Testis (tissue), 3 donors: ENCODE measurements around the gene C10orf95. TPM values are rescaled to one million over a fixed set of nuclear protein-coding genes. Genes with fewer than 3 reads are reported as not detected.

Experiments
- DNase-seq: peaks from one replicate; pipeline ENCODE4 v3.0.0-alpha.2; 2019
- H3K27ac ChIP-seq, 2 donors: fragments of 200-600 bp; sonication (generic); one replicate each; pipeline ENCODE4 v1.5.1; 2019
- H3K27me3 ChIP-seq: fragments of 200-600 bp; sonication (generic); one replicate; pipeline ENCODE4 v1.5.1; 2019
- H3K36me3 ChIP-seq: fragments of 200-600 bp; sonication (generic); one replicate; pipeline ENCODE4 v1.5.1; 2017; ENCODE audit warnings: low read depth; ENCODE audit errors: missing control alignments
- H3K4me1 ChIP-seq: fragments of 200-600 bp; sonication (generic); one replicate; pipeline ENCODE4 v1.5.1; 2019
- H3K4me3 ChIP-seq, 2 donors: fragments of 200-600 bp; sonication (generic); one replicate each; pipeline ENCODE4 v1.5.1; 2017 to 2019
- H3K9me3 ChIP-seq: fragments of 200-600 bp; sonication (generic); one replicate; pipeline ENCODE4 v1.5.1; 2017
- CTCF ChIP-seq, 3 experiments: fragments of 450-650 bp in 2 of 3; fragments of 200-600 bp in 1 of 3; sonication (generic) in 1 of 3; IDR thresholded peaks; one replicate each; pipeline ENCODE4 v1.5.1; 2016 to 2019; ENCODE audit warnings: antibody characterized with exemption in 3 of 3, mild to moderate bottlenecking in 2 of 3, moderate library complexity in 1 of 3
- POLR2A ChIP-seq: fragments of 450-650 bp; IDR thresholded peaks from one replicate; pipeline ENCODE4 v1.6.1; 2017; ENCODE audit warnings: antibody characterized with exemption, mild to moderate bottlenecking, moderate library complexity
- WGBS, 2 donors: methylation state at CpG; one replicate each; pipeline ENCODE4 v1.1.5; 2018; 5-methylcytosine and 5-hydroxymethylcytosine counted together
- intact Hi-C: fragments of 100-400 bp; cut with DNase I; formaldehyde crosslinking; loops from one replicate; pipeline ENCODE4 v1.15.1; 2023; ENCODE audit warnings: low total_unique reads
- polyA plus RNA-seq: library from polyadenylated mRNA; stranded (reverse); fragments of 350-450 nt; fragmentation: Illumina TruSeq; extraction: RNeasy Lipid Tissue Mini Kit (QIAGEN cat#74804); gene quantifications from one replicate; pipeline ENCODE4 v1.2.3, GENCODE V29; 2014; ENCODE audit warnings: low read depth, low replicate concordance; ENCODE audit not compliant: insufficient read depth
- total RNA-seq, 2 donors: library from RNA; depleted of rRNA; stranded (reverse); fragments of >200 nt; gene quantifications; one replicate each; pipeline ENCODE4 v1.2.3, GENCODE V29; 2016

The C10orf95 gene
- total and polyA plus RNA-seq, 3 donors from 2014 or later: 0.29 to 1.3 (median 0.55) TPM

- Histone ChIP-seq H3K27ac (peak overlapping the region; percentile 29 to 39), H3K4me1 (peaks cover 10% of the 10 kb centered on the region)
Observed at GRCh38 chr10:102408728-102409603, 42.4 kb downstream of the C10orf95 start.

GRCh38 chr10:102408131-102408727, 43.1 kb downstream of the C10orf95 start:
- Histone ChIP-seq H3K36me3 (no peaks in the 10 kb centered on the region), H3K4me3 (peak overlapping the region; percentile 39 to 47), H3K27me3 (no peaks in the 10 kb centered on the region), H3K27ac (peak overlapping the region; percentile 29 to 39), H3K4me1 (peaks cover 10% of the 10 kb centered on the region), H3K9me3 (no peaks in the 10 kb centered on the region)
- TF ChIP-seq CTCF (IDR thresholded peaks at IDR 0.05): no peak
- no peak for TF ChIP-seq POLR2A
- no peak for DNase-seq
- intact Hi-C loops: no loop called here
- 38 to 43% methylated on average over 13 to 14 of the region's 14 CpGs for WGBS, 2 donors

More at GRCh38 chr10:102408728-102409603, 42.4 kb downstream of the C10orf95 start:
- 0 to 1% methylated on average over 18 to 81 of the region's 103 CpGs for WGBS, 2 donors
- intact Hi-C loops: no loop called here
- TF ChIP-seq CTCF (IDR thresholded peaks at IDR 0.05) (no peak), POLR2A (no peak)
- H3K27me3 ChIP-seq: no peaks in the 10 kb centered on the region
- H3K4me3 ChIP-seq: peak overlapping the region; percentile 39 to 47
- DNase-seq: peak; percentile 69
- H3K36me3 ChIP-seq: no peaks in the 10 kb centered on the region
- no peaks in the 10 kb centered on the region for H3K9me3 ChIP-seq

- Histone ChIP-seq H3K4me1 (peaks cover 10% of the 10 kb centered on the region), H3K4me3 (no peak overlapping the region), H3K27ac (no peak overlapping the region), H3K9me3 (no peaks in the 10 kb centered on the region), H3K27me3 (no peaks in the 10 kb centered on the region), H3K36me3 (no peaks in the 10 kb centered on the region)
- TF ChIP-seq CTCF (IDR thresholded peaks at IDR 0.05): no peak
- no peak for TF ChIP-seq POLR2A
- intact Hi-C loops: no loop called here
- no peak for DNase-seq
- WGBS, 2 donors: 79 to 84% methylated on average over 12 to 13 of the region's 13 CpGs
Observed at GRCh38 chr10:102407425-102408130, 43.8 kb downstream of the C10orf95 start.

GRCh38 chr10:102406815-102407214, 44.5 kb downstream of the C10orf95 start:
- no peak overlapping the region for H3K27ac ChIP-seq
- TF ChIP-seq CTCF (IDR thresholded peaks at IDR 0.05) (no peak), POLR2A (no peak)
- WGBS, 2 donors: 88 to 96% methylated on average over 2 of the region's 2 CpGs
- no peak overlapping the region for H3K4me3 ChIP-seq
- intact Hi-C loops: no loop called here
- H3K36me3 ChIP-seq: no peaks in the 10 kb centered on the region
- H3K27me3 ChIP-seq: no peaks in the 10 kb centered on the region
- peaks cover 10% of the 10 kb centered on the region for H3K4me1 ChIP-seq
- DNase-seq: no peak
- no peaks in the 10 kb centered on the region for H3K9me3 ChIP-seq
